ENCODE measurements around the gene RAB6B. TPM values are rescaled to one million over a fixed set of nuclear protein-coding genes. Genes with fewer than 3 reads are reported as not detected.
A peak's percentile ranks its signal among the peaks of the same experiment; 100 is the strongest.

The RAB6B gene
- 15.3 TPM for polyA plus RNA-seq (ENCODE audit: insufficient read length)
- long read RNA-seq, donor 1, full-length matches to known transcripts, result 6 of 6 reads
- long read RNA-seq, donor 1, partial matches to known transcripts, result 0 of 6 reads
- long read RNA-seq, donor 1, other reads (novel, unspliced or antisense), result 0 of 6 reads
- long read RNA-seq, donor 2, full-length matches to known transcripts, result 3 of 3 reads
- long read RNA-seq, donor 2, partial matches to known transcripts, result 0 of 3 reads
- long read RNA-seq, donor 2, other reads (novel, unspliced or antisense), result 0 of 3 reads
- long read RNA-seq, donor 3, full-length matches to known transcripts, result 8 of 8 reads
- long read RNA-seq, donor 3, partial matches to known transcripts, result 0 of 8 reads
- long read RNA-seq, donor 3, other reads (novel, unspliced or antisense), result 0 of 8 reads
- long read RNA-seq, donor 4, result 0 reads
- long read RNA-seq, donor 5, full-length matches to known transcripts, result 10 of 10 reads
- long read RNA-seq, donor 5, partial matches to known transcripts, result 0 of 10 reads
- long read RNA-seq, donor 5, other reads (novel, unspliced or antisense), result 0 of 10 reads
- long read RNA-seq, donor 6, full-length matches to known transcripts, result 7 of 7 reads
- long read RNA-seq, donor 6, partial matches to known transcripts, result 0 of 7 reads
- long read RNA-seq, donor 6, other reads (novel, unspliced or antisense), result 0 of 7 reads
- long read RNA-seq, donor 7, full-length matches to known transcripts, result 6 of 11 reads
- long read RNA-seq, donor 7, partial matches to known transcripts, result 5 of 11 reads
- long read RNA-seq, donor 7, other reads (novel, unspliced or antisense), result 0 of 11 reads
- long read RNA-seq, donor 8, full-length matches to known transcripts, result 3 of 3 reads
- long read RNA-seq, donor 8, partial matches to known transcripts, result 0 of 3 reads
- long read RNA-seq, donor 8, other reads (novel, unspliced or antisense), result 0 of 3 reads

- DNase-seq, result peak; percentile 62
Measured at GRCh38 chr3:133895208-133896001, at the start of gene RAB6B. TSS of gene RAB6B (minus strand) at chr3:133895882. CDS start at chr3:133895466, 416 bp downstream.

DNA sequence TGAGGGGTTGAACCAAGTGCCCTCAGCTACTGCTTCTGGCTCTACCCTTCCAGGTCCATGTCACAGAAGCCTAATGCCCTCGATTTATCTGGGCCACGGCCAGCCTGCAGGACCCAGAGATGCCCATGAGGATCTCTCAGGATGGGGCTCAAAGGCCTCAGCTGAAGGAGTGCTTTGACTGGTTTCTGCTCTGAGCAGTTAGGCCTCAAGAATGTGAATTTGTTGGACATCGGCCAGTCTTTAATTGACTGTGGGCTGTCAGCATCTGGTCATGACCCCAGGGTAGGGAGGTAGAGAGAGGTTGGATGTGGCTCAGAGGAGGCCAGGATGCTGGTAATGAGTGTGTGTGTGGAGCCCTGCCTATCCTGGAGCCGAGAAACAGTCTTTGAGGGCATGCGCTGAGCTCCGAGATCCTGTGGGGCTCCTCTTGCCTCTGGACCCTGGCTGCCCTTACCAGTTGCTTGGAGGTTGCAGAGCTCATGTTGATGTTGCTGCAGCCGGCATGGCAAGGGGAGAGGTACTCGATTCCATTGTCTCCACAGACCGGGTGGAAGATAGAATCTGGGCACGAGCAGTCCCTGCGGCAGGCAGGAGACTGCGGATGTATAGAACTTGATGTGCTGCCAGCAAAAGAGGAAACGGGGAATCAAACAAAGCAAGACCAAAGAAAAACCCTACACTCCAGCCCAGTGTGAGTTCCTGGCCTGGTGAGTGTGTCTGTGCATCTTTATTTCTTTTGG lies 49.1 kb upstream of the RAB6B start:
- no peak for DNase-seq

- DNase-seq, result no peak
Measured at GRCh38 chr3:133944181-133944580, 48.5 kb upstream of the RAB6B start.

DNA sequence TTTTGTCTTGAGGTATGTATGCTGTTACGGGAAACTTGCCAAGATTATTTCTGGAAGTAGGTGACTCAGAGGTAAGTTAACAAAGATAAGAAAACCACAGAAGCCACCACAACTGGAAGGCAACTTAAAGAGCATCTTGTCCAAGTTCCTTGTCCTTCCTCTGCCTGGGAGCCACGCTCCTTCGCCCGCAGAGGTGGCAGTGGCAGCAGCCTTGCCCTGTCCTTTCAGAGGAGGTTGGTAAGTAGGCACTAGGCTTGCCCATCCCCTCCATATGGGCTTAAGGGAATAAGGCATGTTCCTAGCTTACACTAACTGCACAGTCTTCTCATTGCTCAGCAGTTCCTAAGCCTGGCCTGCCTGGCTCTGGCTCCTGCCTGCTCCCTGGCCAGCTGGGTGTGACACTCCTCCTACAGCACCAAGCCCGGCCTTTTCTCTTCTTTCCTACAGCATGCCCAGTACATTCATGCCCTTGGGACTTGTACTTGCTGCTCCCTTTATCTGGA lies 48.0 kb upstream of the RAB6B start:
- DNase-seq, result no peak

- DNase-seq, result no peak
Measured at GRCh38 chr3:133943031-133943535, 47.4 kb upstream of the RAB6B start.

- no peak for DNase-seq
Measured at GRCh38 chr3:133941415-133941821, 45.7 kb upstream of the RAB6B start.

DNA sequence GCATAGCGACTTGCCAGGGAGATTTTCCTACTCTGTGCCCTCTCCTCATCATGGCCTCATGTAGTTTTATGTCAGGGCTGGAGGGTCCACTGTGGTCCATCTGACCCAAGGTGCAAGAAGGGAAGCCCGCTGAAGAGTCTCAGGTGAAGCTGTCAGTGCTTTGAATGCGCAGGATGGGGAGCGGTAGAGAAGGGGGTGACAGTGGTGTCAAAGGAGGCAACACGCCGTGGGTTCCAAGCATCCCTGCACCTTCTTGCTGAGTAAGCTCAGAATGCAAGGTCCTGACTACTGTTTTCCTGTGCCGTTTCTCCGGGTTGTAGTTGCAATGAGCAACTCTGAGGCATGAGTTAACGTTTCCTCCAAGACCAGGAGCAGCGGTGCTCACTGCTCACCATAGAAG lies 44.9 kb upstream of the RAB6B start:
- DNase-seq, result no peak

DNA sequence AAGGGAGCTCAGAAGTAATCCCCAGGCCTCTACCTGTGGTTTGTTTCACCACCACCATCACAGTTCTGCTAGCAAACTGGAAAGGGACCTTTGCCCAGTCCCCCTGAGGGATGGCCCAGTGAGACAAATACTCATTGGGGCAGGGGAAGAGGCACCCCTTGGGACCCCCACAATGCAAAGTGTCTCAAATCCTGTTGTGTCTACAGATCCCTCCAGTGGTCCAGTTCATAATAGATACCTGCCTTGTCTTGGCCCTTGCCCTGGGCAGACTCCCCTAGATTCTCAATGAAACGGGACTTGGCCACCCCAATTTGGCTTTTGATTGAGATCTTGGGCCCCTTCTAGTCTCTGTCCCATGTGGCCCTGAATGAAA lies 43.8 kb upstream of the RAB6B start:
- DNase-seq, result no peak

GRCh38 chr3:133938770-133939462 lies 43.2 kb upstream of the RAB6B start:
- DNase-seq, result no peak

DNA sequence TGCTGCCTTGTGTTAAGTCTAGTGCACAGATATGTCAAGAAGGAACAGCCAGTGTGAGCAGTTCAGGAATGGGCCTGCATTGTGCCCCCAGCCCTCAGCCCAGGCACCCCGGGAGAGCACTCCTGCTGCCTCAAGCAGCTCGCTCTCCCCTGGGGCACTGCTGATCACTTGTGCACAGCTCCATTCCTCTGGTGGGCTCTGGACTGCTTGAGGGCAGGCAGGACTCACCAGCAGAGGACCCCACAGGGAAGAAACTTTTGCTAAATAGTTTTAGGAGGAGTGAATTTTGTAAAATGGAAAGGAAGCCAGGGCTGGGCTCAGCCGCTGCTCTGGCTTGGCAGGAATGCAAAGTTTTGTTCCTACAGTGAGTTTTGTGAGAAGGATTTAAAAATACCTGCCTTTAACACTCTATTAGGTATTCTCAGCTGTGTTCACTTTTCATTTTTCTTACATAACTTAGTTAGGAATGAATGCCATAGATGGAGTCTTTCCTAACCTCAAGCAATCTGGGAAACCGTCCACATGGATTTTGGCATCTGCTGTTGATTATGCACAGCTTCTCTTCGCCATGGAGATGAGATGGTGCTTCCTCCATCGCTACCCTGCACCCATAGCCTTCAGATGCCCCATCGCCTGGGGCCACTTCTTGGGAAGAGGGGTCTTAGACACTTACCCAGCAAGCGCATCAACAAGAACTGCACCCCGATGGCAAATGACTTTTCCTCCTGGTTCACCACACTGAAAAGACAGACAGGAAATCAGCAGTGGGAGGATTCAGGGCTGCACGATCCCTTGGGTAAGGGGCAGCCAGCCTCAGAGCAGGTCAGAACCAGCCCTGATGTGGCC lies 42.3 kb upstream of the RAB6B start:
- DNase-seq, result no peak

DNA sequence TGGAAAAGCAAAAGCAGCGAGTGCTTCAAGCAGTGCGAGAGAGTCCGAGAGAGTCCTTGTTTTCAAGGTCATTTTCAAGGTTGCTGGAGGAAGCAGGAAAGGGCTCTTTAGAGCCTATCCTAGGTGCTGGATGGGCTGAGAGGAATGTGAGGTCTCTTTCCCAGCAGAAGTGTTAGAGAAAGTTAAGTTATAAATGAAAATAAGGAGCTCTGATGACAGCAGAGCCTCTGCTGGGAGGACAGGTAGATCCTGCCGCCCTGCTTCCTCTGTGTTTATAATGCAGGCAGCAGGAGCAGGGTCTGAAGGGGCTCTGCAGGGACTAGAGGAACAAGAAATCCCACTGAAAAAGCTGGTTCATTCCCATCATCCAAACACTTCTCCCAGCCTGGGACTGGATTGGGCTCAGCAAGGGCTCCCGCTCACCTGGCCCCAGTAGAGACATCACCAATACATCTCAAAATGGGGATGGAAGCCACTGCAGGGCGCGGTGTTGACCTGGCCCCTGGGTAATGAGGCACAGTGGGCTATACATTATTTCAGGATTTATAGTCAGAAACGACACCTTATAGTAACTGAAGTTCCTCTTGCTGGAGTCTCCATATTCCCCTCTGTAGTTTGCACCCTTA lies 41.5 kb upstream of the RAB6B start:
- DNase-seq, result no peak

GRCh38 chr3:133935843-133936769 lies 40.4 kb upstream of the RAB6B start:
- DNase-seq, result no peak

- no peak for DNase-seq
Measured at GRCh38 chr3:133934996-133935842, 39.5 kb upstream of the RAB6B start.

- no peak for DNase-seq
Measured at GRCh38 chr3:133934073-133934970, 38.6 kb upstream of the RAB6B start.
